T-helper 17 cell (primary cell): ENCODE results near the gene APEH. TPM values are rescaled to one million over a fixed set of nuclear protein-coding genes. Genes with fewer than 3 reads are reported as not detected.

Experiments
- ATAC-seq: fragments of 150-1000 bp; cut with Tn5 transposase; 2 replicates; pipeline ENCODE4 v1.10.0; 2021; ENCODE audit warnings: mild to moderate bottlenecking, moderate library complexity
- DNase-seq, 3 donors: peaks; one replicate each; pipeline versions ENCODE4 v3.0.0 to v3.0.0-alpha.2; 2020 to 2021
- H3K9me3 ChIP-seq: one replicate; pipeline ENCODE4 v1.7.0; 2013; ENCODE audit warnings: low read length, mild to moderate bottlenecking; ENCODE audit not compliant: control insufficient read depth, poor library complexity, severe bottlenecking
- H3K27ac Mint-ChIP-seq: one replicate; pipeline ENCODE4 v1.8.0; 2022; ENCODE audit warnings: mild to moderate bottlenecking, moderate library complexity, mixed read lengths
- H3K27me3 Mint-ChIP-seq: one replicate; pipeline ENCODE4 v1.8.0; 2022; ENCODE audit warnings: mixed read lengths
- H3K36me3 Mint-ChIP-seq: one replicate; pipeline ENCODE4 v1.8.0; 2022; ENCODE audit warnings: low read depth, mixed read lengths
- H3K4me1 Mint-ChIP-seq: one replicate; pipeline ENCODE4 v1.8.0; 2022; ENCODE audit warnings: mild to moderate bottlenecking, mixed read lengths
- H3K4me3 Mint-ChIP-seq: one replicate; pipeline ENCODE4 v1.8.0; 2022; ENCODE audit warnings: mild to moderate bottlenecking, moderate library complexity, mixed read lengths
- total RNA-seq, 4 donors: library from RNA in 2 of 4; stranded (reverse) in 2 of 4; gene quantifications; one replicate each; pipeline ENCODE4 v1.2.3 and lab custom pipeline; 2022 to 2026

Gene APEH
- total RNA-seq, 2 donors from 2014 or later = 61.2 to 71.0 TPM

- ATAC-seq (no peak), DNase-seq (no peak)
- no peaks in the 10 kb centered on the region for H3K9me3 ChIP-seq
- Mint-ChIP-seq H3K36me3 (no peaks in the 10 kb centered on the region), H3K27ac (peak overlapping the region; percentile 24), H3K4me3 (no peak overlapping the region), H3K4me1 (peaks cover 8% of the 10 kb centered on the region), H3K27me3 (no peaks in the 10 kb centered on the region)
Measured at GRCh38 chr3:49727154-49727923, 53.2 kb downstream of the APEH start.

DNA sequence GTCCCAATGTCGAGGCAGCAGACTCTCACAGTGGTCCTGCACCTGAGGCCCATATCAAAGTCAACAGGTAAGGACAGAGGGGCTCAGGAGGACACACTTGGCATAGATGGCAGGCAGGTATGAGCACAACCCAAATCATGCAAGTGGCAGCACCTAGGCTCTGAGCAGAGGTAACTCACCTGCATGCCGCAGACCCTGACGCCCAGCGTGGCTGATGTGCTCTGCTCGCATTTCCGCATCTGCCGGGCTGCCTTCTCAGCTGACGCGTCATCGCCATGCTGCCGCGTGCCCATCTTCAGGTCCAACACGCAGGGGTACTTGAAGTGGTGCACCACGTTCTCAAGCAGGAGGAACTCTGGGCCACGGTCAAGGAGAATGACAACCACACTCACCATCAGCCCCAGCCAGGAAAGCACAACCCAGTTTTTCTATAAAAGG, 53.8 kb downstream of the APEH start:
- H3K36me3 Mint-ChIP-seq = no peaks in the 10 kb centered on the region
- peak overlapping the region; percentile 8 for H3K27ac Mint-ChIP-seq
- H3K4me3 Mint-ChIP-seq = no peak overlapping the region
- H3K27me3 Mint-ChIP-seq = no peaks in the 10 kb centered on the region
- DNase-seq (no peak), ATAC-seq (no peak)
- peaks cover 5% of the 10 kb centered on the region for H3K4me1 Mint-ChIP-seq
- H3K9me3 ChIP-seq = no peaks in the 10 kb centered on the region

DNA sequence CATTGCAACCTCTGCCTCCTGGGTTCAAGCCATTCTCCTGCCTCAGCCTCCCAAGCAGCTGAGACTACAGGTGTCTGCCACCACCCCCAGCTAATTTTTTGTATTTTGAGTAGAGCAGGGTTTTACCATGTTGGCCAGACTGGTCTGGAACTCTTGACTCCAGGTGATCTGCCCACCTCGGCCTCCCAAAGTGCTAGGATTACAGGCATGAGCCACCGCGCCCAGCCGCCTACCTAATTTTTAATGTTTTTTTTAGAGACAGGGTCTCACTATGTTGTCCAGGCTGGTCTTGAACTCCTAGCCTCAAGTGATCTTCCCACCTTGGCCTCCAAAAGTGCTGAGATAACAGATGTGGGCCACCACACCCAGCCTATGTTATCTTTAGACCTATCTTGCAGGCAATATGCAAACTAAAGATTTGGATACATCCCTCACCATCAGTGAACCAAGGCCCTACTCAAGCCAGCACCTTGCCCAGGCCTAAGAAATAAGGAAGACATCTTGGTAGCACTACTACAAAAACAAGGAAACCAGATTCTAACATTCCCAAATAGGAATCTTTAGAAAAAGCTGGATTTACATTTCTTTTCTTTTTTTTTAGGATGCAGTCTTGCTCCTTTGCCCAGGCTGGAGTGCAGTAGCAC, 55.9 kb downstream of the APEH start:
- no peaks in the 10 kb centered on the region for H3K9me3 ChIP-seq
- Mint-ChIP-seq H3K4me1 (no peaks in the 10 kb centered on the region), H3K36me3 (peaks cover 3% of the 10 kb centered on the region), H3K4me3 (no peak overlapping the region), H3K27ac (no peak overlapping the region), H3K27me3 (no peaks in the 10 kb centered on the region)
- no peak for ATAC-seq
- no peak for DNase-seq

GRCh38 chr3:49732597-49732996, 58.4 kb downstream of the APEH start:
- Mint-ChIP-seq H3K4me1 (peaks cover 3% of the 10 kb centered on the region), H3K27ac (no peak overlapping the region), H3K36me3 (peaks cover 6% of the 10 kb centered on the region), H3K4me3 (no peak overlapping the region), H3K27me3 (no peaks in the 10 kb centered on the region)
- no peak for DNase-seq
- no peak for ATAC-seq
- no peaks in the 10 kb centered on the region for H3K9me3 ChIP-seq

GRCh38 chr3:49733551-49733950, 59.4 kb downstream of the APEH start:
- Mint-ChIP-seq H3K27ac (no peak overlapping the region), H3K4me1 (peaks cover 3% of the 10 kb centered on the region), H3K36me3 (peaks cover 8% of the 10 kb centered on the region), H3K4me3 (no peak overlapping the region), H3K27me3 (no peaks in the 10 kb centered on the region)
- DNase-seq (no peak), ATAC-seq (no peak)
- no peaks in the 10 kb centered on the region for H3K9me3 ChIP-seq

Other genes with a start within 250 kb of the APEH start
- gene NICN1, start 245.0 kb upstream of the APEH start, total RNA-seq = 10 to 100 TPM; 17.5 to 18.5 TPM
- gene DAG1, start 204.1 kb upstream of the APEH start, total RNA-seq = 10 to 100 TPM; 18.0 to 18.9 TPM
- gene BSN, start 119.9 kb upstream of the APEH start, total RNA-seq = under 1 TPM; 0.12 to 0.29 TPM
- 10 to 100 TPM in 1 of 2 donors, 1 to 10 TPM in 1; 7.5 to 11.3 TPM for gene MST1, start 15.1 kb downstream of the APEH start, total RNA-seq
- 10 to 100 TPM; 37.7 to 45.1 TPM for gene RNF123, start 15.2 kb downstream of the APEH start, total RNA-seq
- under 1 TPM in 1 of 2 donors, not detected in 1; 0.99 TPM for gene AMIGO3, start 45.3 kb downstream of the APEH start, total RNA-seq
- gene GMPPB, start 49.6 kb downstream of the APEH start, total RNA-seq = 10 to 100 TPM; 42.9 to 61.9 TPM
- gene IP6K1, start 112.2 kb downstream of the APEH start, total RNA-seq = 10 to 100 TPM; 54.1 to 56.4 TPM
- gene CDHR4, start 125.5 kb downstream of the APEH start, total RNA-seq = under 1 TPM in 1 of 2 donors, not detected in 1; 0.37 TPM
- gene INKA1, start 128.9 kb downstream of the APEH start, total RNA-seq = 1 to 10 TPM in 1 of 2 donors, under 1 TPM in 1; 0.92 to 5.2 TPM
- gene UBA7, start 139.6 kb downstream of the APEH start, total RNA-seq = 100 to 1,000 TPM; 173 to 198 TPM
- 1 to 10 TPM; 4.8 to 5.5 TPM for gene TRAIP, start 182.2 kb downstream of the APEH start, total RNA-seq
- under 1 TPM; 0.47 to 0.89 TPM for gene CAMKV, start 195.6 kb downstream of the APEH start, total RNA-seq
- gene MST1R, start 229.5 kb downstream of the APEH start, total RNA-seq = 1 to 10 TPM in 1 of 2 donors, under 1 TPM in 1; 0.63 to 1.7 TPM